Measurements from ENCODE around the gene HOXA3.
A peak's percentile ranks its signal among the peaks of the same experiment; 100 is the strongest.

Gene HOXA3

DNA sequence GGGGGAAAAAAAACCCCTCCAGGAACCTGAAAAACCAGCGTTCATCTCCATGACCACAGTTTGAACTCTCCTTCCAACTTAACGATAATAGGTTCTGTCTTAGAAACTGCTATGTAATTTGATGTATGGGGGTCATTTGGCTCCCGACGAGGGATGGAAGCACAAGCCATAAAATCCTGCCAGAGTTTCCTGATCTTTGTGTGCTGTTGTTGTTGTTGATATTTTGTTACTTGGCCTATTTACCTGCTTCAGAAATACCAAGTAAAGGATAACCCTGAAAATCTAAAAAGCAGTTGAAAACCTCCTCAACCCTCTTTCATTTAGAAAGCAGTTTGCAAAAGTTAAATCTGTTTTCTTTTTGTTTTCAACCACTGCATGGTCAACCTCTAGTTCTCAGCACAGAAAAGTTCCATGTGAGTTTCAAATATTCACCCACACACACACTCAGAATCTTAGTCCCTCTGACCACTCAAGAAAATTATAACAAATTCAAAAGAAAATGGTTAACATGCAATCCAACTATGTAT is 40.6 kb downstream of the HOXA3 start:
- no peak for DNase-seq

DNA sequence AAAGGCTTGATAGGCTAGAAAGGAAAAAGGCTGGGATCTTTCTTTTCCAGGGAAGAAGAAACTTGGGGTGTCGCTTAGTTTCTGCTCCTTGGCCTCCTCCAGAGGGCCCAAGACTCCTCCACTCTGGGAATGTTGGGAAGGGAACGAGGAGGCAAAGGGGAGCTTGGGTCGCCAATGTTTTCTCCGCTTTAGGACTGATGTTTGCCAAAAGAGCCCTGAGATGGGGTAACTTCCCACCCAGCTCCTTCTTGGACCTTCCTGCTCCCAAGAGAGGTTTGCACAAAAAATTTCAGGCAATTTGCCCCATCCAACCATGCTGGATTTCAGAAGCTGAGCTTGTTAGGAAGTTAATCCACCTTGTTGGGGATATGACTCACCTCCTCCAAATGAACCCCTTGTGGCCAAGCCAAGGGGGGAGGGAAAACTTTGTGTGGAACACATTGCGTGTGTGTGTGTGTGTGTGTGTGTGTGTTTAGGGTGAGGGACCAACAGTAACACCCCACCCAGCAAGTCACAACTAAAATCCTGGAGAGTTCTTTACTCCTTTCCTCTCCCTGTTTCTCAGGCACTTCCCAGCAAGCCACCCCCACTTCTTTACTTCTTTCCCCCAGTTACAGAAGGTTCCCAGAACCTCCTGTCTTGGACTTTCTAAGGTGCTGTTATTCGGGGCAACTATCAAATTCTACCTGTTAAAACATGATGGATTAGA is 41.2 kb downstream of the HOXA3 start:
- no peak for DNase-seq

DNA sequence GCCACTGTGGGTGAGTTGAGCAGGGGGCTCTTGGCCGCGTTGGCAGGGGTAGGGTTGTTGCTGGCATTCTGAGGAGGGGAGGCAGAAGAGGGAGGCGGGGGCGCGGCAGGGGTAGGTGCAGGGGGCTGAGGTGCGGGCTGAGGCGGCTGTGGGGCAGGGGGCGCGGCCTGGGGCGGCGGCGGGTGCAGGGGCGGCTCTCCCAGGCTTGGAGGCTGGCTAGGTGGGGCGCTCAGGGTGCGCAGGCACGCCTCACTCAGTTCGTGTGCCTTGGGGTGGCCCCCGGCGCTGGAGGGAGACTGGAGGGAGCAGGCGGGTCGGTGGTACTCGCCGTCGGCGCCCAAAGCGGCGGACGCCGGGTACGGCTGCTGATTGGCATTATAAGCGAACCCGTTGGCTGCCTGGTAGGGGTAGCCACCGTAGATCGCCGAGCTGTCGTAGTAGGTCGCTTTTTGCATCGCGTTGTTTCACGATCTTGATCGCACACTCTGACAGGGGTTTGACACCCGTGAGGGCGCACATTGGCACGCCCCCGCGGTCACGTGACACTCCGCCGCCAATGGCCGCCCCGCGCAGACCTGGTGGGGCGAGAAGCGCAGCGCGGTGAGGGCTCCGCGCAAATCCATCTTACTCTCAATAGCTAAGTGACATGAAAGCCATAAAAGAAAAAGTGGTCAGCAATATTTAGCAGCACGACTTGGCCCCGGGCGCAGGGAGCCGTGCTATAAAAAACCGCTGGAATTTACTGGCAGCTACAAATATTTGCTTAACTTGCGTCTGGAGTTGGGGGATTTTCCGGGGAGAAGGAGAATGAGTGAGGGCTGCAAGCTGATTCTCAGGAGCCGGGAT is 42.0 kb downstream of the HOXA3 start:
- no peak for DNase-seq

DNA sequence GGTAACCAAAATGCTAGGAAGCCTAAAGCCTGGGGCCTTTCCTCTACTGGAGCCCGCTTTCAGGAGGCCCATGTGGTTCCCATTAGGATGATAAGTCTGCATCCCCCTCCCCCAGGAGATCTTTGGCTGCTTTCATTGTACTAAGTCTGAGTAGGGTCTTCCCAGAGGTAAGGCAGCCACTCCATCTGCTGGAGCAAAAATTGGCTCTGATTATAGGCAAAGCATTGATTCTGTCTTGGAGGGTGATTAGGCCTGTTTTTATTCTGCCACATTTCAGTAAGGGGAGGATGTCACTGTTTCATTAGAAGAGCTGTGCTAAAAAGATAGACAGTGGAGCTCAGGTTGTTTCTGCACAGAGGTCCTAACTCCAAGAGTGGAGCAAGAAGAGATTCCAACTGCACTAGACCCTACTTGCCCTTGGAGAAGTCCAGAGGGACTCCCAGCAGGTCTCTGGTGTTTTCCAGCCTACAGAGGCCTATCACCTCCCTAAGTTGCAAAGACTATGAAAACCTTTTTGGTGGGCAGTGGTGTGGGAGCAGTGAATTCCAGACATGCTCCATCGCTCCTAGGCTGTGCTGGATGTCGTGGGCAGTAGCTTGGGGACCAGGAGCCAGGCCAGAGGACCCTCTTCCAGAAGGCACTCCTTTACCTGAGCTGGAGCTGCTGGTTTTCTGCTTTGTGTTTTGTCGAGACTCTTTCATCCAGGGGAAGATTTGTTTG is 42.8 kb downstream of the HOXA3 start:
- DNase-seq, result no peak

DNA sequence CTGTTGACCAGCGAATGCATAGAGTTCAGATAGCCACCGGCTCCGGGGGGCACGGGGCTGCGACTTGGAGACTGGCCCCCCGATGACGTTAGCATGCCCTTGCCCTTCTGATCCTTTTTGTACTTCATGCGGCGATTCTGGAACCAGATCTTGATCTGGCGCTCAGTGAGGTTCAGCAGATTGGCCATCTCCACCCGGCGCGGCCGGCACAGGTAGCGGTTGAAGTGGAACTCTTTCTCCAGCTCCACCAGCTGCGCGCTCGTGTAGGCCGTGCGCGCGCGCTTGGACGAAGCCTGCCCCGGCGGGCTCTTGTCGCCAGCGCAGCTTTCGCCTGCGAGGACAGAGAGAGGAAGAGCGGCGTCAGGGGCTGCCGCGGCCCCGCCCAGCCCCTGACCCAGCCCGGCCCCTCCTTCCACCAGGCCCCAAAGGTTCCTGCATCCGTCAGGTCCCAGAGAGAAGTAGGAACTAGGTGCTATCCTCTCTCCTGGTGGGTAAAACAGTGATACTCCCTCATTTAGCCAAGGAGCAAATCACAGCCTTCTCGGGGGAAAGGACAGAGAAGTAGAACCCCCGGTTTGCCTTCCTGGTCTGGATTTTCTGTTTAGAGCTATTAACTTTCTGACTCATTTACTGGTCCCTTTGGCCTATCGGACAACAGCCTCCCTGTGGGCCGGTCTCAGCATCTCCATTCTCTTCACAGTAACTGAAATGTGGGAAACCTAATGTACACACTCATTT is 43.8 kb downstream of the HOXA3 start:
- DNase-seq, result peak; percentile 72

DNA sequence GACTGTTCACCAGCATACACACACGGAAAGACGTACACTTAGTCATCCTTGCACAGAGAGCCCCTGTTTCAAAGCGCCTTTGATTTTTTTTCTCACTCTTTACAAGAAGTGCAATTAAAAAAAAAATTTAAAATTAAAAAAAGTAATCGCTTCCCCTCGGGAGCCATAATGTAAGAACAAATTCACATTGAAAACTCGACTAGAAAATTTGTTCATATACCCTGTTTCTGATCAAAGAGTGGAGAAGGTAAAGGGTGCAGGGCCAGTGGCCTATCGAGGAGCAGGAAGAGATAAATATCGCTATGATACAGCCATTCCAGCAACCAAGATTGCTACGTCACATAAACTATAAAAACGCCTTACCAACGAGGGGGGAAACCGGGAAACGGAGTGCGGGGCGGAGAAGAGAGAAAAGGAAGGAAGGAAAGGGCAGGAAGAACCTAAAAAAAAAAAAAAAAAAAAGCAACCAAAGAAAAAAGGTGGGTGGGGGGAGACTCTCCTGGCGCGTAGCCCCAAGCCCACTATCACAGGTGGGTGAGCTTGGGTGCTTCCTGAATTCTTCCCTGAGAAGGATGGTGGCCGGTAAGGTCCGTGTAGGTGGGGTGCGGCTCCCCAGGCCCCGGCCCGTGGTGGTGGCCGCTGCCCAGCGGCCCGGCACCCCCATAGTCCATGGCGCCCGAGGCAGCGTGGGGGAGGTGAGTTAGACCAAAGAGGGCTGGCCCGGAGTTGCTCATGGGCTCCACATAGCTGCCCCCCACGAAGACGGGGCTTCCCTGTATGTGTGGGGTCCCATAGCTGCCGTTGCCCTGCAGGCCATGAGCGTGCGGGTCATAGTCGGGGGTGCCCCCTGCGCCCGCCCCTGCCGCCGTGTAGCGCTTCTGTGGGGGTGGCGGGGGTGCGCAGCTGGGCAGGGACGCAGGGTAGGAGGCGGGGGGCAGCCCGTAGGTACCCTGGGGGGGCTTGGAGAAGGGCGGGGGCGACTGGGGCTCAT is 44.7 kb downstream of the HOXA3 start:
- DNase-seq, result no peak

DNA sequence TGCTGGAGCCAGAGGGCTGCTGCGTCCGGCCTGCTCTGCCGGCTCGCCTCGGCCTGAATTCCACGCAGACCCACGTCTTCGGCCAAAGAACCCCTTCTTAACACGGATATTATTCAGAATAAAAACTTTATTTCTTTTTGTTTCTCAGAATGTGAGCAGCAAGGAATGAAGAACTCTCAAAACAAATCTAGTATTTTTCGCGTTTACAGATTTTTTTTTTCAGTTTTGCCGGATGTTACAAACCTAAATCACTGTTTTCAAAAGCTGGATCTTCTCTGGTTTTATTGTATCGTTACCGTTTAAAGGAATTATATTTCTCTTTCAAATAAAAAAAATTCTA is 45.5 kb downstream of the HOXA3 start:
- no peak for DNase-seq

DNA sequence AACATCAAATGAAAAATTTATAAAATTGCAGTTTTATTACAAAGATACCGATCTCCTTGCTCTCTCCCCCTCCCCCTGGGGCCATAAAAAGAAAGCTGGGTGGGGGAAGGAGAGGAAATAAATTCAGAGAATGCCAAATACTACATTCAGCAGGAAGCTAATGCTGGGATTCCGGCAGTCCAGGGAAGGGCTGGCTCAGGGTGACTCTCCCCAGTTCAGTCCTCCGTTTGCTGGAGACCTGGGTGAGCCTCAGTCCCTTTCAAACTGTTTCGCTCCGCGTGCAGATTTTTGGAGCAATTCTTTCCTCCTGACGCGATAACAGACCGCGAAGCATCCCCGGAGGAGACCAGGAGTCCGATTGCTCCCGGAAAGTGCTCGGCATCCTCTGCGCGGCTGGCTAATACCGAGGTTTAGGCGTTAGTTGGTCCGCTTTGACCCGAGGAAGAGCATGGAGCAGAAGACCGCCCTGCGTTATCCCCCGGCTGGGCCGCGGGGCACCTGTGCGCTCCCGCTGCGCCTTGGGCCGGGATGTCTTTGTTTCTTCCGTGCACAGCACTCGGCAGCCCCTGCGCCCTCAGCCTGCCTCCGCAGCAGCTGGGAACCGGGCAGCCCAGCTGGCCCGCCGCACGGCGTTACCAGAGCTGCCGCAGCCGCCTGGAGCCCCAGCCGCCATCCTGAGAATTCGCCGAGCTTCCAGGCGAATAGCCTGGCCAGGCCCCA is 46.0 kb downstream of the HOXA3 start:
- DNase-seq, result no peak

DNA sequence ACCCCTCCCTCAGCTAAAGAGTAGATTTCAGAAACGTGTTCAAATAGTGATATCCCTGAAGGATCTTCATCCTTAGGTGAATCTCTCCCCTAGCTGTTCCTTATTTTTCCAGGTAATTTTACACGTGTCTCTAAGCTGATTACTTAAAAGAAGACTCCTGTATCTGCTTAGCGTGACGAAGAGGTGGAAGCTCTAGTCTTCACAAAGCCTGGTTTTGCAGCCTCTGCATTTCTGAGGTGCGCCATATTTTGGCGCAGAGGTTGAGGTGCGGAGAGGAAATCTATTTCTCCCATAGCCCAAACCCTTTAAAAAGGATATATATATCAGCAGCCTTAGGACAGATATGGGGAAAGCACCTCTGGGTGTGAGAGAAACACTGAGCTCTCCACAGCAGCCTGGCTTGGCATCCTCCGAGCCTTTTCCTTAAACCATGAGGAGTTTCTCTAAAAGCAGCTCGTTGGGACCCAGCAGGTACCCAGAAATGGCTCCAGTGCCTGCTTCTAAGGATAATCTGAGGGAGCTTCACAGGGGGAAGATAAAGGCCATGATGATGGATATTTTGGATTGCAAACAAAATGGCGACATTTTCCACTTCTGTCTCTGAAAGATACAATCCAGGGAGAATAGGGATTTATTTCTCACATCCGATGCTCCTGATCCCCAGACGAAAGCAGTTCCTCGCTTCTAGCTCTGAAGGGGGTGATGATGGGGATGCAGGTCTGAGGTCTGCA is 46.9 kb downstream of the HOXA3 start:
- DNase-seq, result no peak

DNA sequence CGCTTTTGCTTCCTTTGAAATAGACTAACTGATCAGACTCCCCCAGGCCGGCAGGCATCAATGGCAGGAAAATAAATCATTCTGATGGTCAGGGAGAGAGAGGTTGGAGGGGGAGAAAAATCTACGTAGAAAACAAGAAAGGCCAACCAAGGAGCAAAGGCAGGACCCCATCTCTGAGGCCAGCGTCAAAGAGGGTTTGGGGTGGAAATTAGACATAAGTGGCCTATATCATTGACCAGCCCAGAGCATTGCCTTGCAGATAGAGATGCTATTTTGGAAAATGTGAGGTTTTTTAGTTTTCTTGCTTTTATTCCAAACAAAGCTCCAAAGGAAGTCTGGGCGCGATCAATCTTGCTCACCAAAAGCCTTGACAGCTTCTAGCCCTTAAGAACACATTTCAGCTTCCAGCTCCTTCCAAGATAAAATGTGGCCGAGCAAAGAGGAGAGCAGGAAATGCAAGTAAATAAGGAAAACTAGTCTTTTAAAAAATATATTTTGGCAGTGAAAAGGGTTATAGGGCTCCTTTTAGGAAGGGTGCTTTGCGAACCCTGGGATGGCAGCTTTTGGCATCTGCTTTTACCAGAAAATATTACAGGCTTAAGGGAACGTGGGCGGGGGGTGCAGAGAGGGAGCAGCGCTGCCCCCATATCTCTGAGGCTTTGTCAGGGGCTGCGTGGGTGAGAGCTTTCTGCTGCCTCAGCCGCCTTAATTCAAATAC is 47.9 kb downstream of the HOXA3 start:
- DNase-seq, result no peak

DNA sequence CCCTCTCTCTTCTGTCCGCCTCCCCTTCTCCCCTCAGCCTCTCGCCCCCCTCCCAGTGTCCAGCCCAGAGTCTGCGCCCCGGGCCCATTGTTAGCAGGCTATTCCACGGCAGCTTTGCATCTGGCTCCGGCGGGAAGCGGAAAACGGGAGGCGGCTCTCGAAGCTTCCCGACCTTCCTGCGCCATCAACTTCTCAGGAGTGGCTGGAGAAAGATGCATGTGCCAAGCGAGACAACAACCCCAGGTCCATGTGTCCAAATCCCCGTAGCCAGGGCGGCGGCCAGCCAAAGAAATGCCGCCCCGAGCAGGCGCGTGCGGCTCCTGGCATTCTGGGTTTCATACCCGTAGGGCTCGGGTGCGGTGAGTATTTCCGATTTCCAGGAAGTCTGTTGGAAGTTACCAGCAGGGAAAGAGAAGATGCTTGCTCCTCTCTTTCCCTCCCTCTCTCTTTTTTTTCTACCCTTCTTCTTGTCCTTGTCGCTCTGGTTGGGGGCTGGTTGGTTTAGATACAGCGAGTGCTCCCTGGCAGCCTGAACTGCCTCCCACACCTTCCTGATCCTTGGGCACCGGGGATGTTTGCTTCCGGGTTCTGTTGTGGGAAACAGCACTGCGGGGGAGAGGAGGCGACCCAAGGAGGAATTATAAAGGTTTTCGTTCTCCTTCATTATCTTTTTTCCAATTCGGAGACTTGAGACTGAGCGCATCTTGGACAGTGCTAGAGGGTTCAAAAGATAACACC is 48.7 kb downstream of the HOXA3 start:
- DNase-seq, result no peak

DNA sequence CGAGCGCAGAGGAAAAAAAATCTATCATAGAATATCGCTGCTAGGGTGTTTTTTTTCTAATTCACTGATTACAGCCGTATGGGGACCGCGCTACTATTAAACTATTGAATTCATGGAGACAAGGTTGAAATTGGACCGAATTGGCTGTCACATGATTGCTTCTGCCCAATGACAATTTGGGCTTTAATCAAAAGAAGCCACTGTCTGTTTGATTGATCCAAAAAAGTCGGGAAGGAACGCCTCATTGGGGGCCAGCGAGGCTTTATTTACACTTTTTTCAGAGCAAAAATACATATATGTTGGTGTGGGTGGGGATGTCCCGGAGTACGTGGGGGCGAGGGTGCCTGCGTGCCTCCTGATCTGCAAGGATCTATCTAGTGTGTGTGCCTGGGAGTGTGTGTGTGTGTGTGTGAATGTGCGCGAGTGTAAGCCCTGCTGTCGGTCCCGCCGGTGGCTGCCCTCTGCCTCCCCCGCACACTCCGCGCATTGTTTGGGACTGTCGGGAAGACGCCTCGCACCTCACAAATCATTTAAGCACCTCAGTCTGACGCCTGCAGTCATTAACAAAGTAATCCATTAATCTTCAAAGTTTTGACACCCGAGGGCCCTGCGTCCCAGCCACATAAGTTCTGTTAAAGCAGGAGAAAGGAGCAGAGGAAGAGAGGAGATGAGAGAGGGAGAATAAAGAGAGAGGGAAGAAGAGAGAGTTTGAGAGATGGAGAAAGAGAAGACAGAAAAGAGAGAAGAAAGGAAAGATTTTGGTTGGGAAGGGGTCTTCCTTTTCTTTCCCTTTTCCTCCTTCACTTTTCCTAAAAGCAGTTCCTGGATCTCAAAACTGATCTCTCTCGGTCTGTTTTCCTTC is 49.6 kb downstream of the HOXA3 start, which contains the start of gene HOXA2:
Gene HOXA2, minus strand, starts transcription at position 103 of the 862 bp plus-strand sequence. CDS start 183 bp downstream, outside the sequence.
- no peak for DNase-seq

DNA sequence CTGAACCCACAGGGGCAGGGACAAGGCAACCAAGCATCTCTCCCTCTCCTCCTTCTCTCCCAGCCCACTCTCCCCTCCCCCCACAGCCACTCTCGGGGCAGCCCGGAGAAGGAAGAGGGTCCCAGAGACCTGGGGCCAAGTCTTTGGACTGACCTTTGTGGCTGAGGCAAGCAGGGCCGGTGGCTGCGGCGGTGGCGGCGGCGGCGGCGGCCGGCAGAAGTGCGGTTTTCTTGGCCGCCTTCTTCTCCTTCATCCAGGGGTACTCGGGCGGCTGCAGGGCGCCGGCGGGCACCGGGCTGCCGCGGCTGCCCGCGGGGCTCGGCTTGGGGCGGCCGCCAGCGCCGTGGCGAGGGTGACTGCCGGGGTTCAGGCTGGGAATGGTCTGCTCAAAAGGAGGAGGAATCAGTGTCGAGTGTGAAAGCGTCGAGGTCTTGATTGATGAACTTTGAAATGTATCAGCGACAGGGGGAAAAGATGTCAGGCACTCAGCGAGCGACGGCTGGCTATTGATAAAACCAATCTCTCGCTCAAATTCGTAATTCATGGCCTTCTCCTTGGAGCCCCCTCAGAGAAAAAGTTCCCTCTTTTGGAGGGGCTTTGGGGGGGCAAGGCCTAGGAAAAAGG is 50.3 kb downstream of the HOXA3 start:
- no peak for DNase-seq

DNA sequence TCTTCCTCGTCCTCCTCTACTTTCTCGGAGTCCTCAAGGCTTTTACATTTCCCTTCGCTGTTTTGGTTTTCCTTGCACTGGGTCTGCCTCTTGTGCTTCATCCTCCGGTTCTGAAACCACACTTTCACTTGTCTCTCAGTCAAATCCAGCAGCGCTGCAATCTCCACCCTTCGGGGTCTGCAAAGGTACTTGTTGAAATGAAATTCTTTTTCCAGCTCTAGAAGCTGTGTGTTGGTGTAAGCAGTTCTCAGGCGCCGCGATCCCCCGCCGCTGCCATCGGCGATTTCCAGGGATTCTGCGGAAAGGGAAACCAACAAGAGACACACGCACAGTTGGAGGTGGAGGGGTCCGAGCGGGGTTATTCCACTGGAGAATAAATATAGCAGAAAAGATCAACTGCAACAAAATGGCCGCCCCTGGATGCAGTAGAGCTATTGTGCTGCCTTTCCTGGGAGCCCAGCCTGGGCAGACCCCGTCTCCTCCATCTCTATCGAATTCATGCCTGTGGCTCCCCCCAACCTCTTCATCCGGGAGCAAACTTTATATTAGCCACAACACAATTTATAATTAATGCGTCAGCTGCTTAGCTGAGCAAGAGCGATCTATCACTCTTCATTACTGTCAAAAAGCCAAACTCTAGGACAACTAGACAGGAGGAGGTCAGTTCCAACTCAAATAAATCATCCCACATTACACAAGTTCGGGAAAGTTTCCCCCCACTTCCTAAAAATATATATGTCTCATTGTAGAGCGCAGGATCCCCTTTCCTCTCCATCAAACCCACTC is 51.0 kb downstream of the HOXA3 start:
- no peak for DNase-seq

DNA sequence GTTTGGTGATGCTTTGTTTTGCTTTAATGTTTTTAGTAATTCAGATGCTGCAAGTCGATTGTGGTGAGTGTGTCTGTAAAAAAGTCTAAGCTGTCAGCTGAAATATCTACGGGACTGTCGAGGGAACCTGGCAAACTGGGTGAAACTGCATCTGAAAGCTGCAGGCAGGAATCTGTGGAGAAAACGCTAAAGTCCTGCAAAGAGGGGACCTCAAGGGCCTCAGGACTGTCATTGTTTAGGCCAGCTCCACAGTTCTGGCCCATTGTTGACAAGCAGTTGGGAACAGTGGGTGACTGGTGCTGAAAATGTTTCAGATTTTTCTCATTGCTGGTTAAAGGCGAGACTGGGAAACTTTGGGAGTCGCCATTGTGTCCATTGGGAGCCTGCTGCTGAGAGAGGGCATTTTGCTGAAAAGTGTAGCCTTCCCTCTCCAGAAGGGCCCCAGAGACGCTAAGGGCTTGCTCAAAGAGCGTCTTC is 51.7 kb downstream of the HOXA3 start:
- no peak for DNase-seq
